Loucy (cell line): ENCODE results near the gene BTC.
"Not testable (repeated sequence)": the region's sequence is repeated elsewhere in the genome, so short reads cannot be mapped to it uniquely, and the experiment has no call there.

Experiments used
- CTCF ChIP-seq: fragments of 200-600 bp; sonication (generic); conservative IDR thresholded peaks from 2 replicates; pipeline ENCODE4 v1.5.1; 2014; ENCODE audit warnings: mild to moderate bottlenecking, antibody characterized with exemption, low read length
- EZH2phosphoT487 ChIP-seq: fragments of 200-600 bp; IDR thresholded peaks from 2 replicates; pipeline ENCODE4 v1.6.1; 2018; ENCODE audit warnings: antibody characterized with exemption, mild to moderate bottlenecking, moderate library complexity, borderline replicate concordance

GRCh38 chr4:74812056-74812455 lies 17.7 kb upstream of the BTC start:
- not testable (repeated sequence) for TF ChIP-seq CTCF, EZH2phosphoT487
